Measurements from ENCODE around the gene NKAP.
"Not testable (repeated sequence)": the region's sequence is repeated elsewhere in the genome, so short reads cannot be mapped to it uniquely, and the experiment has no call there.

The NKAP gene

DNA sequence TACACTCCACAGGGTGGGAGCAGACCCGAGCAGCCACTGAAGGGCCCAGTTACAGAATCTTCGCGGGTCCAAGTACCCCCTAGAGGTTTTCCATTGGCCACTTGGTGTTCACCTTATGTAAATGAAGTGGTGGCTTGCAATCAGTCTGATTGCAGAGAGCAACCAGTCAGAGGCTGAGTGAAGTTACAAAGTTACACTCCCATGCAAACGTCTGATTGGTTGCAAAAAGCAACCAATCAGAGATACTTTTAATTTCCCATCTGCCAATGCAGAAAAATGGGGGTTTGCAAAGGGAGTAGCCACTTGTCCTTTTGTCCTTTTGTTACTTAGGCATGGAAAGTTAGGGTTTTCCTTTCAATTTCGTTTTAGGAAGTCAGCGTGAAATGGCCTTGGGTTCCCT lies 27.0 kb upstream of the NKAP start:
- no peak for TF ChIP-seq POLR2A (IDR thresholded peaks at IDR 0.05; ENCODE audit: low read depth, low read length)
- no peak for TF ChIP-seq TAF1 (IDR thresholded peaks at IDR 0.05; ENCODE audit: borderline replicate concordance, low read depth, low read length)
- no peak for TF ChIP-seq POLR2AphosphoS5 (IDR thresholded peaks at IDR 0.05; ENCODE audit: low read depth, low read length)
- DNase-seq (ENCODE audit: insufficient read length): no peak
- no peak for FAIRE-seq

GRCh38 chrX:119966837-119967236 lies 23.3 kb upstream of the NKAP start:
- DNase-seq (ENCODE audit: insufficient read length); FAIRE-seq: not testable (repeated sequence)

- no peak for DNase-seq (ENCODE audit: insufficient read length)
- no peak for TF ChIP-seq POLR2A (IDR thresholded peaks at IDR 0.05; ENCODE audit: low read depth, low read length)
- no peak for TF ChIP-seq TAF1 (IDR thresholded peaks at IDR 0.05; ENCODE audit: borderline replicate concordance, low read depth, low read length)
- TF ChIP-seq POLR2AphosphoS5 (IDR thresholded peaks at IDR 0.05; ENCODE audit: low read depth, low read length): no peak
- no peak for FAIRE-seq
These were observed 17.1 kb upstream of the NKAP start for GRCh38 chrX:119960625-119961024.

DNA sequence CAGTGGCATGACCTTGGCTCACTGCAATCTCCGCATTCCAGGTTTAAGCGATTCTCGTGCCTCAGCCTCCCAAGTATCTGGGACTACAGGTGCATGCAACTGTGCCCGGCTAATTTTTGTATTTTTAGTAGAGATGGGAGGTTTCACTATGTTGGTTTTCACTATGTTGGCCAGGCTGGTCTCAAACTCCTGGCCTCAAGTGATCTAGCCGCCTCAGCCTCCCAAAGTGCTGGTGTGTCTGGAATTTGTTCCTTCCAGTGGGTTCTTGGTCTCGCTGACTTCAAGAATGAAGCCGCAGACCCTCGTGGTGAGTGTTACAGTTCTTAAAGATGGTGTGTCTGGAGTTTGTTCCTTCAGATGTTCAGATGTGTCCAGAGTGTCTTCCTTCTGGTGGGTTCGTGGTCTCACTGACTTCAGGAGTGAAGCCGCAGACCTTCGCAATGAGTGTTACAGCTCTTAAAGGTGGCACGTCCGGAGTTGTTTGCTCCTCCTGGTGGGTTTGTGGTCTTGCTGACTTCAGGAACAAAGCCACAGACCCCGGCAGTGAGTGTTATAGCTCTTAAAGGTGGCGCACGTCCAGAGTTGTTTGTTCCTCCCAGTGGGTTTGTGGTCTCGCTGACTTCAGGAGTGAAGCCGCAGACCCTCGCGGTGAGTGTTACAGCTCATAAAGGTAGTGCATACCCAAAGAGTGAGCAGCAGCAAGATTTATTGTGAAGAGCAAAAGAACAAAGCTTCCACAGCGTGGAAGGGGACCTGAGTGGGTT lies 12.4 kb upstream of the NKAP start:
- FAIRE-seq; DNase-seq (ENCODE audit: insufficient read length): not testable (repeated sequence)

DNA sequence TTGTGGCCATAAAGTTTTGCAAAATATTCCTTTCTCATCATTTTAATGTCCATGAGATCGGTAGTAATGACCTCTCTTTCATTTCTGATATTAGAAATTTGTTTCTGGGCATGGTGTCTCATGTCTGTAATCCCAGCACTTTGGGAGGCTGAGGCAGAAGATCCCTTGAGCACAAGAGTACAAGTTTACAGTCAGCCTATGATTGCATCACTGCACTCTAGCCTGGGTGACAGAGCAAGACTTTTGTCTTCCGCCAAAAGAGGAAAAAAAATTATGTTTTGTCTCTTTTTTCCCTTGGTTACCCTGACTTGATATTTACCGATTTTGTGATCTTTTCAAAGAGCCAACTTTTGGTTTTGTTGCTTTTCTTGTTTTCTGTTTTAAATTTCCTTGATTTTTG lies 10.8 kb upstream of the NKAP start:
- TF ChIP-seq TAF1 (IDR thresholded peaks at IDR 0.05; ENCODE audit: borderline replicate concordance, low read depth, low read length) (no peak), POLR2A (IDR thresholded peaks at IDR 0.05; ENCODE audit: low read depth, low read length) (no peak), POLR2AphosphoS5 (IDR thresholded peaks at IDR 0.05; ENCODE audit: low read depth, low read length) (no peak)
- no peak for DNase-seq (ENCODE audit: insufficient read length)
- no peak for FAIRE-seq

GRCh38 chrX:119948381-119948780 lies 4.8 kb upstream of the NKAP start:
- TF ChIP-seq POLR2A (IDR thresholded peaks at IDR 0.05; ENCODE audit: low read depth, low read length): no peak
- no peak for TF ChIP-seq POLR2AphosphoS5 (IDR thresholded peaks at IDR 0.05; ENCODE audit: low read depth, low read length)
- no peak for TF ChIP-seq TAF1 (IDR thresholded peaks at IDR 0.05; ENCODE audit: borderline replicate concordance, low read depth, low read length)
- no peak for FAIRE-seq

DNA sequence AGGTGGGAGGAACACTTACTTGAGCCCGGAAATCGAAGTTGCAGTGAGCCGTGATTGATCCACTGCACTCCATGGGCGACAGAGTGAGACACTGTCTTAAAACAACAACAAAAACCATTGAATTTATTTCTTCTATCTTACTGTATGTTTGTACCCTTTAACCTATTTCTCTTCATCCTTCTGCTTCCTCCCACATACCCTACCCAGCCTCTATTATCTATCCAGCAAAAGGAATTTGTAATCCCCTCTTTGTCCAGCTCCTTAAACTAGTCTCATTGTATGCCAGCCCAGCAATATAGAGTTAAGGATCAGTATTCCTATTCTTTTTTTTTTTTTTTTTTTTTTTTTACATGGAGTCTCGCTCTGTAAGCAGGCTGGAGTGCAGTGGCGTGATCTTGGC lies 1.9 kb upstream of the NKAP start:
- no peak for TF ChIP-seq TAF1 (IDR thresholded peaks at IDR 0.05; ENCODE audit: borderline replicate concordance, low read depth, low read length)
- TF ChIP-seq POLR2A (IDR thresholded peaks at IDR 0.05; ENCODE audit: low read depth, low read length): no peak
- TF ChIP-seq POLR2AphosphoS5 (IDR thresholded peaks at IDR 0.05; ENCODE audit: low read depth, low read length): no peak
- no peak for DNase-seq (ENCODE audit: insufficient read length)
- no peak for FAIRE-seq

More at GRCh38 chrX:119948381-119948780, 4.8 kb upstream of the NKAP start:
- DNase-seq (ENCODE audit: insufficient read length): no peak

DNA sequence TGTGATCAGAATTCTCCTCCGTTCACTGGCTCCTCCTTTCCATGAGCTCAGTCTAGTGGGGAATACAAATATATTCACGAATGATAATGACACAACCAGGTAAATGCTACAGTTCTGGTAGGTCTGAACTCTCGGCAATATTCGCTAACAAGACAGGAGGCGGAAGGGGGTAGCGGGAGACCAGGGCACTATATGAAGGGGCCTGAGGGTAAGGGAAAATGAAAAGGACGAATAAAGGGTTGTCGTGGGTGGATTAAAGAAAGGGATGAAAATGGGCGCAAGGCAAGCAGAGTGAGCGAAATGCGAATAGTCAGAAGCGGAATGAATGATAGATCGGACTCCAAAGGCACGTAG lies 743 bp downstream of the NKAP start:
- DNase-seq (ENCODE audit: insufficient read length) (no peak), FAIRE-seq (peak; percentile 63)
- no peak for TF ChIP-seq POLR2AphosphoS5 (IDR thresholded peaks at IDR 0.05; ENCODE audit: low read depth, low read length)
- no peak for TF ChIP-seq POLR2A (IDR thresholded peaks at IDR 0.05; ENCODE audit: low read depth, low read length)
- no peak for TF ChIP-seq TAF1 (IDR thresholded peaks at IDR 0.05; ENCODE audit: borderline replicate concordance, low read depth, low read length)

GRCh38 chrX:119942173-119942819 lies 1.3 kb downstream of the NKAP start:
- DNase-seq (ENCODE audit: insufficient read length) (no peak), FAIRE-seq (no peak)
- TF ChIP-seq POLR2AphosphoS5 (IDR thresholded peaks at IDR 0.05; ENCODE audit: low read depth, low read length): no peak
- no peak for TF ChIP-seq POLR2A (IDR thresholded peaks at IDR 0.05; ENCODE audit: low read depth, low read length)
- TF ChIP-seq TAF1 (IDR thresholded peaks at IDR 0.05; ENCODE audit: borderline replicate concordance, low read depth, low read length): no peak

GRCh38 chrX:119941336-119941735 lies 2.2 kb downstream of the NKAP start:
- TF ChIP-seq TAF1 (IDR thresholded peaks at IDR 0.05; ENCODE audit: borderline replicate concordance, low read depth, low read length) (no peak), POLR2A (IDR thresholded peaks at IDR 0.05; ENCODE audit: low read depth, low read length) (no peak), POLR2AphosphoS5 (IDR thresholded peaks at IDR 0.05; ENCODE audit: low read depth, low read length) (no peak)
- FAIRE-seq: no peak

DNA sequence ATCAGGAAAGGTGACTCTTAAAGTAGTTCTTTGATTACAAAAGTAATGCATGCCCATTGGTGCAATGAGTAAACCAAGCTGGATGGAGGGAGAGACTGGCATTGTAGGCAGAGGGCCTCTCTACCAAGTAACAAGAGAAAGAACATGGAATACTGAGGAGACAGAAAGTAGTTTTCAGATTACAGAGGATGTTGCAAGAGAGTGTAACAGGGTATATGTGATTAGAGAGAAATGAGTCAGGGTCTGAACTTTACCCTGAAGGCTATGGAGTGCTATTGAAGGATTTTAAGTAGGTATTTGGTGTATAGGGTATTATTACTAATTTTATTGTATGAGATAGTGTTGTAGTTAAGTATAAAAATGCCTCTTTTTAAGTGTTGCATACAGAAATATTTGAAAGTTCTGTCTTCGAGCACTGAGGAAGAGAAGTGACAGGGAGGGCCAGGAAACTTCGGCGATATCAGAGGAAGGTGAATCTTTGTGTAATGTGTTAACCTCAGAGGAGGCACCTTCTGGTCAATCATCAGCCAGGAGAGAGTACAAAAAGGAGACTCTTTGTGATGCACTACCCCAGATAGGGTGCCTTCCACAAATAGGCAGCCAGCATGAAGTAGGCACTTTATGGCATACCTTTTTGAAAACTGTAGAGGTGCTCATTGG lies 8.2 kb downstream of the NKAP start:
- FAIRE-seq: no peak

More at GRCh38 chrX:119941336-119941735, 2.2 kb downstream of the NKAP start:
- DNase-seq (ENCODE audit: insufficient read length): no peak

DNA sequence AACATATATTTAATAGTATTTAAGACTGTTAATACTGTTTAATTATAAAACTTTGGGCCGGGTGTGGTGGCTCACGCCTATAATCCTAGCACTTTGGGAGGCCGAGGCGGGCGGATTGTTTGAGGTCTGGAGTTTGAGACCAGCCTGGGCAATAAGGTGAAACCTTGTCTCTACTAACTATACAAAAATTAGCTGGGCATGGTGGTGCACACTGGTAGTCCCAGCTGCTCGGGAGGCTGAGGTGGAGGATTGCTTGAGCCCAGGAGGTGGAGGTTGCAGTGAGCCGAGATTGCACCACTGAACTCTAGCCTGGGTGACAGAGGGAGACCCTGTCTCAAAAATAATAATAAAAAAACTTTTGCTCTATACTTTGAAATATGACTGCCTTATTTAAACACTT lies 21.2 kb downstream of the NKAP start:
- FAIRE-seq: not testable (repeated sequence)

More for the DNA sequence above, 8.2 kb downstream of the NKAP start:
- no peak for DNase-seq (ENCODE audit: insufficient read length)
- TF ChIP-seq POLR2A (IDR thresholded peaks at IDR 0.05; ENCODE audit: low read depth, low read length) (no peak), POLR2AphosphoS5 (IDR thresholded peaks at IDR 0.05; ENCODE audit: low read depth, low read length) (no peak), TAF1 (IDR thresholded peaks at IDR 0.05; ENCODE audit: borderline replicate concordance, low read depth, low read length) (no peak)

More for the DNA sequence above, 21.2 kb downstream of the NKAP start:
- not testable (repeated sequence) for DNase-seq (ENCODE audit: insufficient read length)
